ENCODE results near the gene IP6K1. TPM values are rescaled to one million over a fixed set of nuclear protein-coding genes. Genes with fewer than 3 reads are reported as not detected.
"Not testable (repeated sequence)": the region's sequence is repeated elsewhere in the genome, so short reads cannot be mapped to it uniquely, and the experiment has no call there.

The IP6K1 gene
- total RNA-seq, 1 experiment from 2014 or later: 31.0 TPM

DNA sequence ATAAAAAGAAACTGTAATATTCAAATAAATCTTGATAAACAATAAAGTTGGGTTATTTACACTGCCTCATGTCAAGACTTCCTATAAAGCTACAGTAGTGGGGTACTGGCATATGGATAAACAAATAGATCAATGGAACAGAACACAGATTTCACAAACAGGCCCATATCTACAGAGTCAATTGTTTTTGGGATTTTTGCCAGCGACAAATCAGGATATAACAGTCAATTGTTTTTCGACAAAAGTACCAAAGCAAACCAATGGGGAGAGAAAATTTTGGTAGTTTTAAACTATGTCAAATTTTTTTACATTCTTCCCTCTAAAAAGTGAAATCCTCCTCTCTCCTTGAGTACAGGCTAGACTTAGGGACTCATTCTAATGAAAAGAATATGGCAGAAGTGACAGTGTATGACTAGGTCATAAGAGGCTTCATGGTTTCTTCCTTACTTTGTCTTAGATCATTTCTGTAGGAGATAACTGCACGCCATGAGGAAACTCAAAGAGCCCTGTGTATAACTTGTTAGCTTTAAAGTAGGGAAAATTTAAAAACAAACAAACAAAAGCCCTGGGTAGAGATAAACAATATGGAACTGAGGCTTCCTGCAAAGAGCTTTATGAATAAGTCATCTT, 16.9 kb downstream of the IP6K1 start:
- no peak for DNase-seq (ENCODE audit: low spot score)

DNA sequence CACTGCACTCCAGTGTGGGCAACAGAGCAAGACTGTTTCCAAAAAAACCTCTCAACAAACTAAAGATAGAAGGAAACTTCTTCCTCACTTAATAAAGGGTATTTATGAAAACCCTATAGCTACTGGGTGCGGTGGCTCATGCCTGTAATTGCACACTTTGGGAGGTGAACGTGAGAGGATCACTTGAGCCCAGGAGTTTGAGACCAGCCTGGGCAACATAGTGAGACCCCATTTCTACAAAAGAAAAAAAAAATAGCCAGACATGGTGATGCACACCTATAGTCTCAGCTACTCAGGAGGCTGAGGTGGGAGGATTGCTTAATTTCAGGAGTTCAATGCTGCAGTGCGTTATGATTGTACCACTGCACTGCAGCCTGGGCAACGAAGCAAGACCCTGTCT, 22.4 kb downstream of the IP6K1 start:
- DNase-seq (ENCODE audit: low spot score): no peak

DNA sequence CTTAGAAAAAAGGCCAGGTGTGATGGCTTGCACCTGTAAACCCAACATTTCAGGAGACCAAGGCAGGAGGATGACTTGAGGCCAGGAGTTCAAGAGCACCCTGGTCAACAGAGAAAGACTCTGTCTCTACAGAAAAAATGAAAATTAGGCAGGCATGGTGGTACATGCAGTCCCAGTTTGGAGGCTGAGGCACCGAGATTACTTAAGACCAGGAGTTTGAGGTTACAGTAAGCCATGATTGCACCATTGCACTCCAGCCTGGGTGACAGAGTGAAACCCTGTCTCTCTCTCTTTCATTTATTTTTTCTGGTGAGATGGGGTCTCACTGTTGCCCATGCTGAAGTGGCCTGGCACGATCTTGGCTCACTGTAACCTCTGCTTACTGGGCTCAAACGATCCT, 24.7 kb downstream of the IP6K1 start:
- DNase-seq (ENCODE audit: low spot score): no peak

DNA sequence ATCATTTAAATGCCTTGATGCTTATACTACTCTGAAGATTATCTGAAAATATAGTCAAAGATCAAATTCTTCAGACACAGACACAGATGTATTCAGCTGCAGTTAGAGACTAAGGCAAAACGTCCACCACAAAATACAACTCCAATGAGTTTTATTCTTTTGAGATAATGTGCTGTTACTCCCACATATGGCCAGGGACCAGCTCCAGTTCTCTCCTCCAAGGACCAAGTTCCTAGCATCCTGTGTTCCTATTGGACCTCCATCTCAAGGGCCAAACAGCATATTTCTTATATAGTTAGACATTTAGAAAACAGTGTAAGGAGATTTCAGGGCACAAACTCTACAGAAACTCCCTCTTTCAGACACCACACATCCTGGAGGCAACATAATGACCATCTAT, 27.1 kb downstream of the IP6K1 start:
- DNase-seq (ENCODE audit: low spot score): no peak

DNA sequence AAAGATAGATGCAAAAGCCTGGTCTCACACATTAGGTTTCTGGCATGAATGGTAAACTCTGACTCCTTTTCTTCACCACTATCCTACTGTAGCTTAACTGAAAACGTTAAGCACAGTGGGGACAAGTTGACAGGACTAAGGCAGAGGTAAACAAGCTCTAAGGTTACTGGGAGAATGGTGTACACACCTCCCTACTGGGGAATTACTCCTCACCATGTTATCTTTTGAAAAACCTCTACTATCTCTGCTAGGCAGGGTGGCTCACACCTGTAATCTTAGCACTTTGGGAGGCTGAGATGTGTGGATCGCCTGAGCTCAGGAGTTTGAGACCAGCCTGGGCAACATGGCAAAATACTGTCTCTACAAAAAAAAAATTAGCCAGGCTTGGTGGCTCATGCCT, 29.1 kb downstream of the IP6K1 start:
- no peak for DNase-seq (ENCODE audit: low spot score)

DNA sequence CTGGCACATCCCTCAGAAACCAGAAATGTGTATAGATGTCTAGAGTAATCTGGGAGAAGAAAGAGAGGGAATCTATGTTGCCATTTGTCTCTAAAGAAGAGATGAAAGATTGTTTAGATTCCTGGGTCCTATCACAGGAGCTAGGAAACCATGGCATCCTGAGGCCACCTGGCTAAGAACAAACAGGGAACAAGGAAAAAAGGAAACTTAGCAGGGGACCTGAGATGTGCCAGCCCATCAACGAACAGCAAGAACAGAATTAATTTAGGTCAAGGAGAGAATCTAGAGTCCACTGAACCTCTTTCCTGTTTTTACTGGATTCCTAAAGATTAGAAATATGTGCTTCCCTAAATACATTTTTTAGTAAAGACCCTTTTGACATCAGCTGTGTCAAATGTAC, 30.3 kb downstream of the IP6K1 start:
- no peak for DNase-seq (ENCODE audit: low spot score)

DNA sequence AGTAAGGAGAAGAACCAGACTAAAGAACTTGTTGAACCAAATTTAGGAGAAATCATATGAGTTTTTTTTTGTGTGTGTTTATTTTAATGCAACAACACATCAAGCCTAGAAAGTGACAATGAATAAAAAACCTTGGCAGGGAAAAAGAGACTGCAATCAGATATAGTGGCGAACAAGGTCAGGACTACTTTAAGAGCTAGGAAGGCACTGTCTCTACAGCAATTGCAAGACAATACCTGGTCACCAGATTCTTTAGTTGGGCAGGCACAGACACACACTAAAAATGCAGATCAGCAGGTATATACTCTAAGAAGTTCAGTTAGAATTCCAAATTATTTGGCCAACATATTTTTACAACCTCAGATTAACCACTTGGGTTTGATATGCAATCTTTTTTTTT, 31.8 kb downstream of the IP6K1 start:
- DNase-seq (ENCODE audit: low spot score): no peak

DNA sequence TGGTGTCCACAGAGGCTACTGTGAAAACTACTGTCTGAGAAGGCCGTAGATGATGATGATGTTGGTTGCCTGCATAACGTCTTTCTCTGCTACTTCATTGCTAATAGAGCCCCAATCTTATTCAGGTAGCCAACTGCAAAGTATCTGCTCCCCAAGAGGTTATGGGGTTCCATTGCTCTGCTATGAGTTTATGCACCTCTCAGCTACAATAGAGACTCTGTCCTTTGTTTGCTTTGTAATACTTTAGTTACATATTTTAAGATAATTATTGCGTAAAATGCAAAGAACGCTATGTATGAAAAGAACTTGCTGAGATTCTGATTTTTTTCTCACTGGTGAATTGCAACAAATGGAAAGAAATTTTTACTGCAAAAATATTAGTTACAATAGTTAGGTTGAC, 34.8 kb downstream of the IP6K1 start:
- DNase-seq (ENCODE audit: low spot score): no peak

DNA sequence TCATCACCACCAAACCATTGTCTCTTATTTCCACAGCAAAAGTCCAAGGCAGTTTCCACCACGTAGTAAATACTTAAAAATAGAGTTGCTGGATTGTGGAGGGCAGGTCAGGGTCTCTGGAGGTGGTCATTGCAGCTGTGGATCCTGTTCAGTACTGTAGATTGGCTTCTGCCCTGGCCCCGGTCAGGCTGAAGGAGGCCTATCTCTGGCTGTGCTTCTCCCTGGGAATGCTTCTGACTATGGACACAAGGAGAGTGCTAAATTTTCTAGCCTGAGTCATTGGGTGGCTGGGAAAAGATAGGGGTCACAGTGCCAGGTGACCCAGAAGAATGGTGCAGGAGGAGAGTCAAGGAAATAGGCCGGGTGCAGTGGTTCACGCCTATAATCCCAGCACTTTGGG, 36.3 kb downstream of the IP6K1 start:
- DNase-seq (ENCODE audit: low spot score): no peak

DNA sequence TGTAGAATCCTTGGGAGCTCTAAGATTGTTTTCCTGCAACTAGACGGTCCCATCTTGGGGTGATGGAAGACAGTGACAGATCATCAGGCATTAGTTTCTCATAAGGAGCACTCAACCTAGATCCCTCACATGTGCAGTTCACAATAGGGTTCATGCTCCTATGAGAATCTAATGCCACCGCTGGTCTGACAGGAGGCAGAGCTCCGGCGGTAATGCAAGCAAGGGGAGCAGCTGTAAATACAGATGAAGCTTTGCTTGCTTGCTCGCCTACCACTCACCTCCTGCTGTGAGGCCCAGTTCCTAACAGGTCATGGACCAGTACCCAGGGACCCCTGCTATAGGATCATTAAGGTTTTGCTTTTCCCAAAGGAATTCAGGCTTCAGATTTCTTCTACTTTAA, 37.5 kb downstream of the IP6K1 start:
- DNase-seq (ENCODE audit: low spot score): not testable (repeated sequence)

DNA sequence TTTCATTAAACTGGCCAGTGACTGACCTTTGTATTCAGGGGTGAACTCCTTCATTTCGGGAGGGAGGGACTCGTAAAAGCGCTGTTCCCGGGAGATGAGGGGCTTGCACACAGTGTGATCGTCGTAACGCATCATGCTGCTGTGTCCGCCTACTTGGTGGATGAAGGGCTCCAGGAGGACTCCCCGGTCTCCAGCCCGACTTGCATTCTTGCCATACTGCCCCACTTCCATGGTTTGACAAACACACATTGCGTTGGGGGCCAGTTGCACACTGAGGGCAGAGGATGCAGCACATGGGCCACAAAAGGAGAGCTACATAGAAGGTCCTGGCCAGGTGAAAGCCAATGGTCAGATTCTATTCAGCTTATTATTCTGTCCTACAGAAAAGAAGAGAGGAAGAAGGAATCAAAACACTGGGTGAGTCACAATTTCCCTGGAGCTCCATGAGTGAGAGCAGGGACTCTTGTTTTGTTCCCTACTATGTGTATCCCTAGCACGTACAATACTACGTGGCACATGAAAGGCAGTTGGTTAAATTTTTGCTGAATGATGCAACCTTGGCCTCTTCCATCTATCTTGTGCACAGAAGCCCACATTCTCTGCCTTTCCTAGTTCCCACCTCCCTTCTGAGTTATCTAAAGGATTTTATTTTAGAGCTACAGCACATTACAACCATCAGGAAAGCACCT, 38.4 kb downstream of the IP6K1 start:
- peak; percentile 45 for DNase-seq (ENCODE audit: low spot score)

DNA sequence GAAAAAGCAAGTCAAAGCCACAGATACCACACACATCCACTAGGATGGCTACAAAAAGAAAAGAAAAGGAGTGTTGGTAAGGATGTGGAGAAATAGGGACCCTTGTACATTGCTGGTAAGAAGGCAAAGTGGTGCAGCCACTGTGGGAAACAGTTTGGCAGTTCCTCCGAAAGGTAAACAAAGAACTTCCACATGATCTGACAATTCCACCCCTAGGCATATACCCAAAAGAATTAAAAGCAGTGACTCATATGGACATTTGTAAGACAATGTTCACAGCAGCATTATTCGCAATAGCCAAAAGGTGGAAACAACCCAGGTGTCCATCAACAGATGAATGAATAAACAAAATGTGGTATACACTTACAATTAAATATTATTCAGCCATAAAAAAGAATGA, 40.4 kb downstream of the IP6K1 start:
- peak; percentile 65 for DNase-seq (ENCODE audit: low spot score)

DNA sequence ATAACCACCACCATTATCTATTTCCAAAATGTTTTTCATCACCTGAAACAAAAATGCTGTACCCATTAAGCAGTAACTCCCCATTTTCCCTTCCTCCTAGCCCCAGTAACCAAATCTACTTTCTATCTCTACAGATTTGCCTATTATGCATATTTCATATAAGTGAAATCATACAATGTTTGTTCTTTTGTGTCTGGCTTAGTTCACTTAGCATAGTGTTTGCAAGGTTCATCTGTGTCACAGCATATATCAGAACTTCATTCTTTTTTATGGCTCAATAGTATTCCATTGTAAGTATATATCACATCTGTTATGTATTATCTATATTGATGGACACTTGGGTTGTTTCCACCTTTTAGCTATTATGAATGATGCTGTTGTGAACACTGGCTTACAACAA, 45.9 kb downstream of the IP6K1 start:
- DNase-seq (ENCODE audit: low spot score): no peak

DNA sequence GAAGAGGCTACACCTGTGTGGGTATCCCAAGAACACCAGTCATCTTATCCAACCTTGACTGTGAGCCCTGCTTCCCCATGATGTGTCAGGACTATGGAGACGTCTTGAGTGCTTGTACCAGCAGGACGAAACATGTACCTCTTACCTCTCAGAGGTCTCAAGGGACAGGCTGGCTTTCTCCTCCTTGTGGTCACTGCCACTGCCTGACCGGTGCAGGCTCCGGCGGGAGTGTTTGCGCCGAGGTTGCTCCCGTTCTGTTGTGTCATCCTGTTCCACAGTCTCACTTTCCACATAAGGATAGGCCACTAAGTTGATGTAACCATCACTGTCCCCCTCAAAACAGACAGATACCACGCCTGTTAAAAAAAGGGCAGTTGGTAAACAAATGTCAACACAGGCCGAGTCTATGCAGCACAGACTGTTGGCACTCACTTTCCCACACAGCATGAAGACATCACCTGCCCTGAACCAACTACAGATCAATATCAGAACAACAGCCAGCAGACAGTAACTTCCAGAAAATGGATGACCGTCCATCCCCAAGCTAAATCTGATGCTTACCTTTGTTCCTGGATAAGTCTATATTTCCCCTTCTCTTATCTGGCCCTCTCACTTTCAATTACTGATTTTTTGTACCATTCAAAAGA, 48.2 kb downstream of the IP6K1 start:
- DNase-seq (ENCODE audit: low spot score): no peak

DNA sequence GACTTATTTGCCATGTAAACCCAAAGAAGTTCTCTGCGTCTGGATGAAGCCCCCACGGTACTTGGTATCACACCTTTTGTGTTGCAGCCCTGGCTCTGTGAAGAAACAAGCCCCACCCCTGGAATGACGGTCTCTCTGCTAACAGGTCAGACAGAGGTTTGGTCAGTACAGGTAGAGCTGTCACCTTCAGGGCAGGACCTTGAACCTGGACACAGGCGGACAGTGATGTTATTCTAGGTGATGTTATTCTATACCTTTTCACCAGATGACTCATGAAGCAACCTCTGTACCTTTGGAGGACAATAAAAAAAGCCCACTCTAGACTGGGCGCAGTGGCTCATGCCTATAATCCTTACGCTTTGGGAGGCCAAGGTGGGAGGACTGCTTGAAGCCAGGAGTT, 51.6 kb downstream of the IP6K1 start:
- DNase-seq (ENCODE audit: low spot score): no peak

DNA sequence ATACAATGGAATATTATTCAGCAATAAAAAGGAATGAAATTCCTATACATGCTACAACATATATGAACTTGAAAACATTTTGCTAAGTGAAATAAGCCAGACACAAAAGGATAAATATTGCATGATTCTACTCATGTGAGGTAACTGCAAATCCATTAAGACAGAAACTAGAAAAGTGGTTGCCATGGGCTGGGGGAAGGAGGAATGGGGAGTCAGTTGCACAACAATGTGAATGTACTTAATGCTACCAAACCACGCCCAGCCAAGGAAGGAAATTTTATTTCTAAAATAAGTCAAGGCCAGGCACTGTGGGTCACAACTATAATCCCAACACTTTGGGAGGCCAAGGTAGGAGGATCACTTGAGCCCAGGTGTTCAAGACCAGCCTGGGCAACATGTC, 52.8 kb downstream of the IP6K1 start:
- no peak for DNase-seq (ENCODE audit: low spot score)

DNA sequence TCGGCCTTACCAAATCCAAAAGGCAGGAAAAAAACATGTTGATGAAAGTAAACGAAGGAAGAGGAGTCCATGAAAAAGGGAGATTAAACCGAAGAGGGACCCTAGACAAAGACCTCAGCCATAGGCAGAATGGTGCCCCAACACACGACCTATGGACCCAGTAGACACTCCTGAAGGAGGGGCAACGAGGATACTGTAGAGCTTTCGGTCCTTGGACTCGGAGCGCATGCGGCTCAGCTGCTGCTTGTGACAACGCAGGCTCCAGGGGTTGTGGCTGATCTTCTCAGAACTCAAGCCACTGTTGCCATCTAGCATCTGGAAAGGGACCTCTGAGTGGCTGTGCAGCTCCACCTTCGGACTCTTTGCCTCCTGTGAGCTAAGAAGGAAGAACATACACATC, 53.7 kb downstream of the IP6K1 start:
- no peak for DNase-seq (ENCODE audit: low spot score)

DNA sequence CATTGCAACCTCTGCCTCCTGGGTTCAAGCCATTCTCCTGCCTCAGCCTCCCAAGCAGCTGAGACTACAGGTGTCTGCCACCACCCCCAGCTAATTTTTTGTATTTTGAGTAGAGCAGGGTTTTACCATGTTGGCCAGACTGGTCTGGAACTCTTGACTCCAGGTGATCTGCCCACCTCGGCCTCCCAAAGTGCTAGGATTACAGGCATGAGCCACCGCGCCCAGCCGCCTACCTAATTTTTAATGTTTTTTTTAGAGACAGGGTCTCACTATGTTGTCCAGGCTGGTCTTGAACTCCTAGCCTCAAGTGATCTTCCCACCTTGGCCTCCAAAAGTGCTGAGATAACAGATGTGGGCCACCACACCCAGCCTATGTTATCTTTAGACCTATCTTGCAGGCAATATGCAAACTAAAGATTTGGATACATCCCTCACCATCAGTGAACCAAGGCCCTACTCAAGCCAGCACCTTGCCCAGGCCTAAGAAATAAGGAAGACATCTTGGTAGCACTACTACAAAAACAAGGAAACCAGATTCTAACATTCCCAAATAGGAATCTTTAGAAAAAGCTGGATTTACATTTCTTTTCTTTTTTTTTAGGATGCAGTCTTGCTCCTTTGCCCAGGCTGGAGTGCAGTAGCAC, 56.3 kb downstream of the IP6K1 start:
- no peak for DNase-seq (ENCODE audit: low spot score)

DNA sequence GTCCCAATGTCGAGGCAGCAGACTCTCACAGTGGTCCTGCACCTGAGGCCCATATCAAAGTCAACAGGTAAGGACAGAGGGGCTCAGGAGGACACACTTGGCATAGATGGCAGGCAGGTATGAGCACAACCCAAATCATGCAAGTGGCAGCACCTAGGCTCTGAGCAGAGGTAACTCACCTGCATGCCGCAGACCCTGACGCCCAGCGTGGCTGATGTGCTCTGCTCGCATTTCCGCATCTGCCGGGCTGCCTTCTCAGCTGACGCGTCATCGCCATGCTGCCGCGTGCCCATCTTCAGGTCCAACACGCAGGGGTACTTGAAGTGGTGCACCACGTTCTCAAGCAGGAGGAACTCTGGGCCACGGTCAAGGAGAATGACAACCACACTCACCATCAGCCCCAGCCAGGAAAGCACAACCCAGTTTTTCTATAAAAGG, 58.4 kb downstream of the IP6K1 start:
- DNase-seq (ENCODE audit: low spot score): no peak

DNA sequence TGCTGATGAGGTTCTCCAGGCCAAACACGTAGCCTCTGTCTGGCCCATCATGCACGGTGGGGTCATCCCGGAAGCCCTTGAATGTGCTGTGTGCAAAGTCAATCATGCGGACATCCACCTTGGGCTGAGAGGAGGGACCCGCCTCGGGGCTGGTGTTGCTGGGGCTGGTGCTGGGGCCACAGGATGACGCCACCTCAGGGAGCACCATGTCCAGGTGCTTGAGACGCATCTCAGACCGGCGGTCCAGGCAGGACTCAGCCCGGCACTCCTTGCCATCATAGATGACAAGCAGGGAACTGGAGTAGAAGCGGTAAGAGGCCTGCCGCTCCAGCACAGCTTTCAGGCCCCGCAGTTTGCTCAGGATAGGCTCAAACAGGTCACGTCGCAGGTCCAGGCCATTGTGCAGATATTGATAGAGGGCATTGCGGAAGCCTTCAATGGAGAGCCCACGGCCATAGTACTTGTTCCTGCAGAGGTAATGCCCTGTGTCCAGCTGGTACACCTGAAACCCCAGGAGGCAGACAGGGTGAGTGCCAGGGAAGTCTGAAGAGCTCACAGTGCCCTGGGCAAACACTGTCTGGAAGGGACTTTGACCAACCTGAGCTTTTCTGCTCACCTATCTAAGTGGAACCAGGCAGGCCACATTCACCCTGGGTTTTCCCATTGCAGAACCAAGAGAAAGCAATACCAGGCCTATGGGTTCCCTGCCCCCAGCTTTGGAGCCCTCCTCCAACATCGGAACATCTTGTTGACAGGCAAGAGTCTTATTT, 59.0 kb downstream of the IP6K1 start:
- DNase-seq (ENCODE audit: low spot score): no peak

DNA sequence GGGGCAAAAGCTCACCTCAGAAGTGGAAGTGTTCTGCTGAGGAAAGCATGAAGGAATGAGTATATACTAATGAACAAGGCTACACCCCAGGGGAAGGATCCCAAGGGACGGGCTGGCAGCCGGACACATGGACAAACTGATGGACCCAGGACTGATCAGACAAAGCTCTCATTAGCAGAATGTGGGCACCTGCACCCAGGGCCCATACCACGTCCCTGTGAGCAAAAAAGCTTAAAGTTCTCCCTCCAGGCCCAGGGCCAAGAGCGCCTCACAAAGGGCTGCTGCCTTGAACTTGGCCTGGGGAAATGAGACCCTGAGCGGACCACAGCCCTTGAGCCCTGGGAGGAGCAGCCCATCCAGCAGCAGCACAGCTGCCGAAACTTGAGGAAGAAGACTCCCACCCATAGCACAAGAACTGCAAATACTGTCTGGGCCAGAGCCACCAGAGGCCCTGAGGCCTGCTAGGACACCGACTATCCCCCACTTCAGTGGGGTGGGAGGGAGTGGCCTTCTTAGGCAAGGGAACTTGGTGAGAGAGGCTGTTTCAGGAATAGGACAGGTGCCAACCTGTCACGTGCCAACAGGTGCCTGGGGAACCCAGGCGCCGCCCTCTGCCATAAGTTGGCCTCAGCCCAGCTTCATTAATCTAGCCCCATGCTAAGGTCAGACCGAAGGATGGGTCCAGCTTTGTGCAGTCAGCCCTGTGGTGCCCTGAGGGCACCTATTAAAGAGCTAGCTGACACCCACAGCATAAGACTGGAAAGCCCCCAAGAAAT, 60.2 kb downstream of the IP6K1 start:
- DNase-seq (ENCODE audit: low spot score): no peak

All from A172 (cell line).